Astrocyte (in vitro differentiated cells and primary cell): ENCODE measurements around the gene TOP3A.
"Not testable (repeated sequence)": the region's sequence is repeated elsewhere in the genome, so short reads cannot be mapped to it uniquely, and the experiment has no call there.

ENCODE experiments used
- CTCF ChIP-seq: IDR thresholded peaks from 2 replicates; pipeline ENCODE4 v1.5.1; 2011; ENCODE audit warnings: low read depth, mild to moderate bottlenecking, inconsistent platforms, low read length, moderate library complexity; ENCODE audit not compliant: insufficient read depth
- EZH2 ChIP-seq: IDR thresholded peaks from 2 replicates; pipeline ENCODE4 v1.6.1; 2012; ENCODE audit warnings: mild to moderate bottlenecking, low read length, inconsistent platforms; ENCODE audit not compliant: insufficient read depth

- not testable (repeated sequence) for TF ChIP-seq CTCF, EZH2
These were observed 16.7 kb downstream of the TOP3A start for GRCh38 chr17:18298061-18298460.
